ENCODE results near the gene CDH4. TPM values are rescaled to one million over a fixed set of nuclear protein-coding genes. Genes with fewer than 3 reads are reported as not detected.

The CDH4 gene
- total and polyA plus RNA-seq, 4 donors, result 0.06 to 0.10 TPM; not detected in 2

DNA sequence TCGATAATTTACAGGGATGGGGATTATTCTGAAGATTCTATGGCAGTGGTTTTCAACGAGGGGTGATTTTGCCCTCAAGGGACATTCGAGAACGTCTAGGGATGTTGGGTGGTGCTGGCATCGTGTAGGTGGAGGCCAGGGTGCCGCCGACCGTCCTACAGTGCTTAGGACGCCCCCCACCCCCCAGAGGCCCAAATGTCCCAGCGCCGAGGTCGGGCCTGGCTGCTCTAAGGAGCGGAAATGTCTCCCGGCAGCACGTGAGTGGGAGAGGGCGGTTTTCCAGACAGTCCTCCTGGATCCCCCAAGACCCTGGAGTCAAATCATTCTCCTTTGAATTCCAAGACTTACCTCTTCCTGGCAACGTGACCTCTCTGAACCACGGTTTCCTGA, 101.9 kb downstream of the CDH4 start:
- Histone ChIP-seq H3K9me3 (ENCODE audit: control insufficient read depth, low read length) (peaks cover 1% of the 10 kb centered on the region), H3K27me3 (ENCODE audit: control insufficient read depth in 1 of 2, insufficient read depth in 2 of 2, low read length in 1 of 2) (no peaks in the 10 kb centered on the region), H3K36me3 (ENCODE audit: control insufficient read depth in 1 of 2, insufficient read depth in 2 of 2, low read length in 1 of 2) (no peaks in the 10 kb centered on the region), H3K27ac (ENCODE audit: low read depth in 1 of 2, low read length in 2 of 2) (no peak overlapping the region), H3K4me3 (ENCODE audit: low read length in 2 of 2) (no peak overlapping the region), H3K4me1 (ENCODE audit: control insufficient read depth in 1 of 2, insufficient read depth in 2 of 2, low read length in 2 of 2) (no peaks in the 10 kb centered on the region)
- peak in 1 of 2 donors; percentile 20 for DNase-seq
- WGBS, 2 donors, result 61 to 65% methylated on average over 18 of the region's 18 CpGs
- ATAC-seq (ENCODE audit: low FRiP score), result no peak
- intact Hi-C loops (cut with DNase I), result no loop called here

DNA sequence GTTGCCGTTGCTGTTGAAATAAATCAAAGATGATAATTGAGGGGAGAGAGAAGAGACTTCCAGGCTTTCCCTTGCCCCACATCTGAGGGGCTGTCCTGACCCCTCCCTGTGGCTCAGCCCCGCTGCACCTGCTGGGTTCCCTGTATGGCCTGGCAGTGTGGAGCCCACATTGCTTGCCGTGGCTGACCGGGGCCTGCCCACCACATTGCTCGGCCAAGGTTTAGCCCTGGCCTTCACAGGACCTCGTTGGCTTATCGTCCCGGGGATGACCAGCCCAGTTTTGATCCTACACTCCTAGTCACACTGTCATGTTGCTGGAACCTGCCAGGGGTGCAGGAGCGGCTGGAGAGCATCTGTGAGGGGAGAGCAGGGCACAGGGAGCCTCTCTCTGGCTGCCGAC, 102.4 kb downstream of the CDH4 start:
- DNase-seq (no peak), ATAC-seq (ENCODE audit: low FRiP score) (no peak)
- no peak overlapping the region for H3K4me3 ChIP-seq (ENCODE audit: low read length in 2 of 2)
- H3K9me3 ChIP-seq (ENCODE audit: control insufficient read depth, low read length), result peaks cover 1% of the 10 kb centered on the region
- no peaks in the 10 kb centered on the region for H3K27me3 ChIP-seq (ENCODE audit: control insufficient read depth in 1 of 2, insufficient read depth in 2 of 2, low read length in 1 of 2)
- H3K4me1 ChIP-seq (ENCODE audit: control insufficient read depth in 1 of 2, insufficient read depth in 2 of 2, low read length in 2 of 2), result no peaks in the 10 kb centered on the region
- intact Hi-C loops (cut with DNase I), result no loop called here
- 74 to 78% methylated on average over 10 of the region's 10 CpGs for WGBS, 2 donors
- no peak overlapping the region for H3K27ac ChIP-seq (ENCODE audit: low read depth in 1 of 2, low read length in 2 of 2)
- H3K36me3 ChIP-seq (ENCODE audit: control insufficient read depth in 1 of 2, insufficient read depth in 2 of 2, low read length in 1 of 2), result no peaks in the 10 kb centered on the region

DNA sequence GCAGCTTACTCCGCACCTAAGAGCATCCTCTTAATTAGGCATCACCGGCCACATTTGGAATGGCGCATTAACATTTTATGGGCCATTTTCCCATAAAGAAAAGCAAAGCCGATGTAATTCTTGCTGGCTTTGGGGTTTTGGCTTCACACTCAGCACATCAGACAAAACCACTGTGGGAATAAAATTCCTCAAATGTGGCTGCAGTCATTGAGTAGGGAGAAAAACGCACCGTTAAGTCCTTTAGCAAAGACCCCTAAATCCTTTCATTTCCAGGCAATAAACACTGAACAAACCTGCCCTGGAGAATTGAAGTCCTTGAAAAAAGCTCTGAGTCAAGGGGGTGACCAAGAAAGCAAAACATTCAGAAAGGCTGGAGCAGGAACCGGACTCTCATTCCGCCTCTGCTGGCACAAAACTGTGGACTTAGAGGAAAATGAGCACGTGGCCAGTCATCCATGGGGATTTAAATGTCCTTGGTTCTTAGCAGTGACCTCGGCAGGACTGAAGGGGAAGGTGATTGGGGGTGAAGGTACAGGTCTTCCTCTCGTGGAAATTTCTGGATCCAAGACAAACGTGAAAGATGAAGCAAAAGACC, 102.9 kb downstream of the CDH4 start:
- no peaks in the 10 kb centered on the region for H3K4me1 ChIP-seq (ENCODE audit: control insufficient read depth in 1 of 2, insufficient read depth in 2 of 2, low read length in 2 of 2)
- 49 to 54% methylated on average over 12 of the region's 12 CpGs for WGBS, 2 donors
- intact Hi-C loops (cut with DNase I), result no loop called here
- H3K27ac ChIP-seq (ENCODE audit: low read depth in 1 of 2, low read length in 2 of 2), result no peak overlapping the region
- peaks cover 1% of the 10 kb centered on the region for H3K9me3 ChIP-seq (ENCODE audit: control insufficient read depth, low read length)
- no peaks in the 10 kb centered on the region for H3K27me3 ChIP-seq (ENCODE audit: control insufficient read depth in 1 of 2, insufficient read depth in 2 of 2, low read length in 1 of 2)
- no peak overlapping the region for H3K4me3 ChIP-seq (ENCODE audit: low read length in 2 of 2)
- DNase-seq (no peak), ATAC-seq (ENCODE audit: low FRiP score) (no peak)
- no peaks in the 10 kb centered on the region for H3K36me3 ChIP-seq (ENCODE audit: control insufficient read depth in 1 of 2, insufficient read depth in 2 of 2, low read length in 1 of 2)

DNA sequence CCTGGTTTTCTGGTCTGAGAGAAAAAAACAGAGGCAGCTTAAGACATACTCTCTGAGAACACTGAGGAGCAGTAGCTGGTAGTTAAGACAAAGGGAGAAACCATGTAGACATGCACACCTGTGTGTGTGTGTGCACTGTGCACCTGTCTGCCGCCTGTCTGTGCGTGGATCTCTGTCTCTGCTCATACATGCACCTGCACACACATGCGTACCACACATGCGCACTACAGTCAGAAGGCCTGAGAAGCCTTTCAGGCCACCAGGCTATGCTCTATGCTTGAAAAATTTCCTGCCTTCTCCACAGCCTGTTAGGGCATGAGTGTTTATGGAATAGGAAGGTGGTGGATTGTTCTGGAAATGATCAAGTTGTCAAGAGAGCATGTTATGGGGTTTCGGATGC, 103.5 kb downstream of the CDH4 start:
- Histone ChIP-seq H3K27ac (ENCODE audit: low read depth in 1 of 2, low read length in 2 of 2) (no peak overlapping the region), H3K36me3 (ENCODE audit: control insufficient read depth in 1 of 2, insufficient read depth in 2 of 2, low read length in 1 of 2) (no peaks in the 10 kb centered on the region), H3K27me3 (ENCODE audit: control insufficient read depth in 1 of 2, insufficient read depth in 2 of 2, low read length in 1 of 2) (no peaks in the 10 kb centered on the region), H3K4me3 (ENCODE audit: low read length in 2 of 2) (no peak overlapping the region), H3K4me1 (ENCODE audit: control insufficient read depth in 1 of 2, insufficient read depth in 2 of 2, low read length in 2 of 2) (no peaks in the 10 kb centered on the region), H3K9me3 (ENCODE audit: control insufficient read depth, low read length) (peaks cover 1% of the 10 kb centered on the region)
- intact Hi-C loops (cut with DNase I), result no loop called here
- ATAC-seq (ENCODE audit: low FRiP score) (no peak), DNase-seq (no peak)
- 78 to 89% methylated on average over 5 of the region's 5 CpGs for WGBS, 2 donors

DNA sequence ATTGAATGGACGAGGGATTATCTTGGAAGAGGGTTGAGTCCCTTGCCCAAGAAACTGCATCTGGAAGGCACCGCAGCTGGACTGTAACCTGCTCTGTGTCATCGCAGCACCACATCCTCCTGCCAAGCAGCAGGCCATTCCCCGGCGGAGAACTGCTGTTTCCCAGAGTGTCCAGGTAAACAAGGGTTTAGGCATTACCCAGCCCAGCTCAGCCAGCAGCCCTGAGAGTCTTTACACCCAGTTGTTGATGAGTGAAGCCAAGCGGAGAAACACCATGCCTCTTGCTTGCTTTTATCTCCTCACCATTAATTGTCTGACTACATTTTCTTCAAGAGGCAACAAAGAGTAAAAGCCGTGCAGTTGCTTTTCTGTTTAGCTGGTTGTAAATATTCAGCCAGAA, 104.1 kb downstream of the CDH4 start:
- WGBS, 2 donors, result 46 to 52% methylated on average over 7 of the region's 7 CpGs
- Histone ChIP-seq H3K9me3 (ENCODE audit: control insufficient read depth, low read length) (peaks cover 1% of the 10 kb centered on the region), H3K4me3 (ENCODE audit: low read length in 2 of 2) (no peak overlapping the region), H3K27ac (ENCODE audit: low read depth in 1 of 2, low read length in 2 of 2) (no peak overlapping the region), H3K4me1 (ENCODE audit: control insufficient read depth in 1 of 2, insufficient read depth in 2 of 2, low read length in 2 of 2) (no peaks in the 10 kb centered on the region), H3K36me3 (ENCODE audit: control insufficient read depth in 1 of 2, insufficient read depth in 2 of 2, low read length in 1 of 2) (no peaks in the 10 kb centered on the region), H3K27me3 (ENCODE audit: control insufficient read depth in 1 of 2, insufficient read depth in 2 of 2, low read length in 1 of 2) (no peaks in the 10 kb centered on the region)
- DNase-seq (no peak), ATAC-seq (ENCODE audit: low FRiP score) (no peak)
- intact Hi-C loops (cut with DNase I), result no loop called here

DNA sequence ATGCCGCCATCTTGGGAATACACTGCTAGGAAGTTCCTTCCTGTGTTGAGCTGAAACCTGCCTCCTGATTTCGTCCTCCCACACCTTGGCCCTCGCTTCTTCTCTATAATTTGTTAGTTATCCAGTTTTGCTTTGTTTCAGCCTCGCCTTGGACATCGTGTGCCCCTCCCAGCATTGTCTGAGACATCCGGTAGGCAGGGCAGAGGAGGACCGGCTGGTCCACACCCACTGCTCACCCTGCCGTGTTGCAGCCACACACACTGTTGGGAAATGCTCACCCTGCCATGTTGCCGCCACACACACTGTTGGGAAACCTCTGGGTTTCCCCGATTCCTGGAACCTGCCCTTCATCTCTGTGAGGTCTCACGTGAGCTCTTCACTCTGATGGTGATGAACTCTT, 105.1 kb downstream of the CDH4 start:
- Histone ChIP-seq H3K9me3 (ENCODE audit: control insufficient read depth, low read length) (peaks cover 1% of the 10 kb centered on the region), H3K4me1 (ENCODE audit: control insufficient read depth in 1 of 2, insufficient read depth in 2 of 2, low read length in 2 of 2) (no peaks in the 10 kb centered on the region), H3K36me3 (ENCODE audit: control insufficient read depth in 1 of 2, insufficient read depth in 2 of 2, low read length in 1 of 2) (no peaks in the 10 kb centered on the region), H3K4me3 (ENCODE audit: low read length in 2 of 2) (no peak overlapping the region), H3K27ac (ENCODE audit: low read depth in 1 of 2, low read length in 2 of 2) (no peak overlapping the region), H3K27me3 (ENCODE audit: control insufficient read depth in 1 of 2, insufficient read depth in 2 of 2, low read length in 1 of 2) (no peaks in the 10 kb centered on the region)
- ATAC-seq (ENCODE audit: low FRiP score) (no peak), DNase-seq (peak in 1 of 2 donors; percentile 9)
- intact Hi-C loops (cut with DNase I), result no loop called here
- WGBS, 2 donors, result 86% methylated on average over 11 of the region's 11 CpGs

DNA sequence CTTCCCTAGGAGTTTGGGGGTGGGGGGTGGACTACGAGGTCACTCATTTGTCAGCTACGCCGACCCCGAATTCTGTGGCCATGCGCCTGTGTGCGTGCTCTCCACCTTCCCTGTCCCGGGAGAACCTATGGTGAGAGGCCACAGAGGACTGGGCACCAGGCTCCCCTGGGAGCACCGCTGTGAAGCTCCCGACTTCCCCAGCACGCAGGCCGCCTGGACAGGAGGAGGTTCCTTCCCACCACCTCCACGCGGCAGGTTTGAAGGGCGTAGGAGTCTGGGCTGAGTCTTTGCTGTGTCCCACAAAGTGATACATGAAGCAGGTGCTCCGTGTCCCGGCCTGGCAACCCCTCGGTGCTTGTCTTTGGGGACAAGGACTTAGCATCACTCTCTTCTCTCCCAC, 107.2 kb downstream of the CDH4 start:
- Histone ChIP-seq H3K9me3 (ENCODE audit: control insufficient read depth, low read length) (peaks cover 1% of the 10 kb centered on the region), H3K4me1 (ENCODE audit: control insufficient read depth in 1 of 2, insufficient read depth in 2 of 2, low read length in 2 of 2) (no peaks in the 10 kb centered on the region), H3K36me3 (ENCODE audit: control insufficient read depth in 1 of 2, insufficient read depth in 2 of 2, low read length in 1 of 2) (no peaks in the 10 kb centered on the region), H3K27me3 (ENCODE audit: control insufficient read depth in 1 of 2, insufficient read depth in 2 of 2, low read length in 1 of 2) (no peaks in the 10 kb centered on the region), H3K4me3 (ENCODE audit: low read length in 2 of 2) (no peak overlapping the region), H3K27ac (ENCODE audit: low read depth in 1 of 2, low read length in 2 of 2) (no peak overlapping the region)
- peak; percentile 10 for ATAC-seq (ENCODE audit: low FRiP score)
- intact Hi-C loops (cut with DNase I), result no loop called here
- no peak for DNase-seq
- WGBS, 2 donors, result 68 to 69% methylated on average over 17 of the region's 17 CpGs

DNA sequence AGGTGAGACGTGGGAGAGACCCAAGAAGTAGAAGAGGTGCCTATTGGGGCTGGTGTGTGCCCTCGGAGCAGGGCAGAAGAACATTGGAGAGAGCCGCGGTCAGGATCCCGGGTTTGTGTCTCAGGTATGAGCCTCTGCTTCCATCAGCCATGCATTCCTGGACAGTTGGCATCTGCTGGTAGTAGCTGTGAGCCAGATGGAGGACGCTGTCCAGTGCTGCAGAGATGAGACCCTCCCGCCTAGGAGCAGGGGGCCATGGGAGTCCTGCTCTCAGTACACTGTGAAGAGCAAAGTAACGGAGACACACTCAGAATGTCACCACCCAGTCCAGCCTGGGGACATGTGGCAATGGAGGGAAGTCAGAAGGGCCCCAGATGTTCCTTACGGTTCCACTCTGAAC, 108.2 kb downstream of the CDH4 start:
- intact Hi-C loops (cut with DNase I), result no loop called here
- H3K36me3 ChIP-seq (ENCODE audit: control insufficient read depth in 1 of 2, insufficient read depth in 2 of 2, low read length in 1 of 2), result no peaks in the 10 kb centered on the region
- WGBS, 2 donors, result 67 to 74% methylated on average over 9 of the region's 9 CpGs
- H3K27me3 ChIP-seq (ENCODE audit: control insufficient read depth in 1 of 2, insufficient read depth in 2 of 2, low read length in 1 of 2), result no peaks in the 10 kb centered on the region
- no peaks in the 10 kb centered on the region for H3K4me1 ChIP-seq (ENCODE audit: control insufficient read depth in 1 of 2, insufficient read depth in 2 of 2, low read length in 2 of 2)
- ATAC-seq (ENCODE audit: low FRiP score), result no peak
- no peak overlapping the region for H3K27ac ChIP-seq (ENCODE audit: low read depth in 1 of 2, low read length in 2 of 2)
- peaks cover 1% of the 10 kb centered on the region for H3K9me3 ChIP-seq (ENCODE audit: control insufficient read depth, low read length)
- DNase-seq, result no peak
- no peak overlapping the region for H3K4me3 ChIP-seq (ENCODE audit: low read length in 2 of 2)

DNA sequence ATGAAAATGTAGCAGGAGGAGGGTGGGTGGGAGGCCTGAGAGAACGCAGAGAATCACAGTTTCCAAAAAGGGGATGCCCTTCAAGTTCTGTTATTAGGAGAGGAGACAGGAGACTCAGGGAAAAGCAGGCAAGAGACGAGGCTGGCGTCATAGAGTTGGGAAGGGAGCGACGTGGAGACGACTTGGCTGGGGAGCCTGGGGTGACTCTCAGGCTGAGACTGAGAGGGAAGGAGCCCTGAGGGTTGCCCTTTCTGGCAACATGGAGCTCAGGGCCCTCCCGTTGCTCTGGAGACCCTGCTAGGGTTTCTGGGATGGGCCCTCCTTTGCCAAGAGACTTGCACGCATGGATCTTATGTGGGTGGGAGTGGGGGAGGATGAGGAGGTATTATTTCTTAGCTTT, 108.9 kb downstream of the CDH4 start:
- ATAC-seq (ENCODE audit: low FRiP score) (no peak), DNase-seq (no peak)
- intact Hi-C loops (cut with DNase I), result no loop called here
- Histone ChIP-seq H3K4me1 (ENCODE audit: control insufficient read depth in 1 of 2, insufficient read depth in 2 of 2, low read length in 2 of 2) (no peaks in the 10 kb centered on the region), H3K4me3 (ENCODE audit: low read length in 2 of 2) (no peak overlapping the region), H3K36me3 (ENCODE audit: control insufficient read depth in 1 of 2, insufficient read depth in 2 of 2, low read length in 1 of 2) (no peaks in the 10 kb centered on the region), H3K9me3 (ENCODE audit: control insufficient read depth, low read length) (peaks cover 1% of the 10 kb centered on the region), H3K27ac (ENCODE audit: low read depth in 1 of 2, low read length in 2 of 2) (no peak overlapping the region), H3K27me3 (ENCODE audit: control insufficient read depth in 1 of 2, insufficient read depth in 2 of 2, low read length in 1 of 2) (no peaks in the 10 kb centered on the region)
- 55 to 59% methylated on average over 8 of the region's 8 CpGs for WGBS, 2 donors
